Neural cell (in vitro differentiated cells): ENCODE data around the gene HAPLN2. TPM values are rescaled to one million over a fixed set of nuclear protein-coding genes. Genes with fewer than 3 reads are reported as not detected.

ENCODE experiments used
- H2AFZ ChIP-seq: fragments of 200-600, 300-800 bp; sonication (generic), shearing (Covaris generic); 2 replicates; pipeline ENCODE4 v1.6.0; 2014; ENCODE audit warnings: low read depth, mild to moderate bottlenecking, antibody characterized with exemption, low read length, moderate library complexity
- H3F3A ChIP-seq: fragments of 200-600 bp; shearing (Covaris generic); 2 replicates; pipeline ENCODE4 v1.6.1; 2016; ENCODE audit warnings: mild to moderate bottlenecking, moderate library complexity, mixed read lengths, antibody characterized with exemption, low read length; ENCODE audit not compliant: insufficient read depth, poor library complexity, severe bottlenecking
- H3K27ac ChIP-seq: fragments of 200-600, 300-800 bp; sonication (generic), shearing (Covaris generic); 2 replicates; pipeline ENCODE4 v1.5.1; 2014; ENCODE audit warnings: mild to moderate bottlenecking, low read length, moderate library complexity
- H3K27me3 ChIP-seq: fragments of 300-800, 200-600 bp; sonication (generic), shearing (Covaris generic); 2 replicates; pipeline ENCODE4 v1.6.0; 2014; ENCODE audit warnings: mild to moderate bottlenecking, low read depth, low read length, moderate library complexity; ENCODE audit not compliant: insufficient read depth
- H3K36me3 ChIP-seq: fragments of 300-800, 200-600 bp; sonication (generic), shearing (Covaris generic); 2 replicates; pipeline ENCODE4 v1.5.1; 2014; ENCODE audit warnings: mild to moderate bottlenecking, antibody characterized with exemption, low read length, moderate library complexity; ENCODE audit not compliant: insufficient read depth
- H3K4me2 ChIP-seq: fragments of 300-800, 200-600 bp; sonication (generic), shearing (Covaris generic); 2 replicates; pipeline ENCODE4 v1.6.0; 2014; ENCODE audit warnings: mild to moderate bottlenecking, low read length
- H3K4me3 ChIP-seq: fragments of 300-800, 200-600 bp; sonication (generic), shearing (Covaris generic); 2 replicates; pipeline ENCODE4 v1.5.1; 2014; ENCODE audit warnings: mild to moderate bottlenecking, low read length, moderate library complexity
- H3K79me2 ChIP-seq: fragments of 200-600 bp; shearing (Covaris generic); replicated peaks from 2 replicates; pipeline ENCODE4 v1.6.0; 2014; ENCODE audit warnings: mild to moderate bottlenecking, low read length, moderate library complexity; ENCODE audit not compliant: insufficient read depth
- H3K9ac ChIP-seq: fragments of 300-800, 200-600 bp; sonication (generic), shearing (Covaris generic); 2 replicates; pipeline ENCODE4 v1.6.1; 2016; ENCODE audit warnings: mild to moderate bottlenecking, low read length, mixed read lengths
- H3K9me2 ChIP-seq: fragments of 200-600 bp; shearing (Covaris generic); 2 replicates; pipeline ENCODE4 v1.6.1; 2016; ENCODE audit warnings: mild to moderate bottlenecking, low read length, mixed read lengths; ENCODE audit not compliant: insufficient read depth
- H3K9me3 ChIP-seq: fragments of 200-600, 300-800 bp; sonication (generic), shearing (Covaris generic); 2 replicates; pipeline ENCODE4 v1.6.1; 2016; ENCODE audit warnings: mild to moderate bottlenecking, mixed run types, low read length, moderate library complexity, mixed read lengths
- H4K20me1 ChIP-seq: fragments of 200-600 bp; shearing (Covaris generic); 2 replicates; pipeline ENCODE4 v1.6.1; 2016; ENCODE audit warnings: mild to moderate bottlenecking, mixed run types; ENCODE audit not compliant: insufficient read depth
- EP300 ChIP-seq: fragments of 450-650 bp; conservative IDR thresholded peaks from 2 replicates; pipeline ENCODE4 v1.6.1; 2014; ENCODE audit warnings: antibody characterized with exemption, mild to moderate bottlenecking, moderate library complexity; ENCODE audit not compliant: poor library complexity, severe bottlenecking
- EZH2 ChIP-seq: fragments of 200-600, 300-800 bp; shearing (Covaris generic), sonication (generic); IDR thresholded peaks from 2 replicates; pipeline ENCODE4 v1.6.1; 2014; ENCODE audit warnings: antibody characterized with exemption, low read length, borderline replicate concordance, mild to moderate bottlenecking; ENCODE audit not compliant: insufficient read depth, poor library complexity, severe bottlenecking
- MXI1 ChIP-seq: fragments of 450-650 bp; conservative IDR thresholded peaks from 2 replicates; pipeline ENCODE4 v1.6.1; 2014; ENCODE audit warnings: antibody characterized with exemption, mild to moderate bottlenecking; ENCODE audit not compliant: poor library complexity, severe bottlenecking
- POLR2AphosphoS5 ChIP-seq: IDR thresholded peaks from 2 replicates; pipeline ENCODE4 v1.6.1; 2012
- RAD21 ChIP-seq: fragments of 450-650 bp; conservative IDR thresholded peaks from 2 replicates; pipeline ENCODE4 v1.6.1; 2014; ENCODE audit warnings: antibody characterized with exemption, mild to moderate bottlenecking, moderate library complexity
- REST ChIP-seq: IDR thresholded peaks from 2 replicates; pipeline ENCODE4 v1.6.1; 2012; ENCODE audit warnings: borderline replicate concordance
- SMC3 ChIP-seq: fragments of 450-650 bp; conservative IDR thresholded peaks from 2 replicates; pipeline ENCODE4 v1.6.1; 2014; ENCODE audit warnings: antibody characterized with exemption, mild to moderate bottlenecking, moderate library complexity; ENCODE audit not compliant: poor library complexity
- TAF1 ChIP-seq: IDR thresholded peaks from 2 replicates; pipeline ENCODE4 v1.6.1; 2012; ENCODE audit warnings: low read depth
- polyA plus RNA-seq: library from polyadenylated mRNA; depleted of rRNA; stranded (reverse); fragments of >200 nt; gene quantifications from 2 replicates; pipeline ENCODE4 v1.2.3, GENCODE V29; 2014
- TF ChIP-seq, protein P1 (sequence below): fragments of 450-650 bp; IDR thresholded peaks from 2 replicates; pipeline ENCODE4 v1.5.1; 2014; ENCODE audit warnings: antibody characterized with exemption, mild to moderate bottlenecking, moderate library complexity; ENCODE audit not compliant: poor library complexity, severe bottlenecking

HAPLN2 gene
- polyA plus RNA-seq, 1 donor from 2014 or later = 22.9 TPM

GRCh38 chr1:156642265-156643048 lies 23.2 kb downstream of the HAPLN2 start:
- H3F3A ChIP-seq = no peaks in the 10 kb centered on the region
- no peak overlapping the region for H3K27ac ChIP-seq
- H3K79me2 ChIP-seq = no peaks in the 10 kb centered on the region
- TF ChIP-seq EP300 = no peak
- TF ChIP-seq, protein P1, sequence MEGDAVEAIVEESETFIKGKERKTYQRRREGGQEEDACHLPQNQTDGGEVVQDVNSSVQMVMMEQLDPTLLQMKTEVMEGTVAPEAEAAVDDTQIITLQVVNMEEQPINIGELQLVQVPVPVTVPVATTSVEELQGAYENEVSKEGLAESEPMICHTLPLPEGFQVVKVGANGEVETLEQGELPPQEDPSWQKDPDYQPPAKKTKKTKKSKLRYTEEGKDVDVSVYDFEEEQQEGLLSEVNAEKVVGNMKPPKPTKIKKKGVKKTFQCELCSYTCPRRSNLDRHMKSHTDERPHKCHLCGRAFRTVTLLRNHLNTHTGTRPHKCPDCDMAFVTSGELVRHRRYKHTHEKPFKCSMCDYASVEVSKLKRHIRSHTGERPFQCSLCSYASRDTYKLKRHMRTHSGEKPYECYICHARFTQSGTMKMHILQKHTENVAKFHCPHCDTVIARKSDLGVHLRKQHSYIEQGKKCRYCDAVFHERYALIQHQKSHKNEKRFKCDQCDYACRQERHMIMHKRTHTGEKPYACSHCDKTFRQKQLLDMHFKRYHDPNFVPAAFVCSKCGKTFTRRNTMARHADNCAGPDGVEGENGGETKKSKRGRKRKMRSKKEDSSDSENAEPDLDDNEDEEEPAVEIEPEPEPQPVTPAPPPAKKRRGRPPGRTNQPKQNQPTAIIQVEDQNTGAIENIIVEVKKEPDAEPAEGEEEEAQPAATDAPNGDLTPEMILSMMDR = peak; percentile 2
- no peaks in the 10 kb centered on the region for H4K20me1 ChIP-seq
- peak overlapping the region; percentile 54 for H3K9ac ChIP-seq
- H3K9me2 ChIP-seq = no peaks in the 10 kb centered on the region
- peak overlapping the region; percentile 35 for H3K4me2 ChIP-seq
- H3K27me3 ChIP-seq = peaks cover 37% of the 10 kb centered on the region
- H3K4me3 ChIP-seq = peak overlapping the region; percentile 71
- H3K36me3 ChIP-seq = no peaks in the 10 kb centered on the region
- H3K9me3 ChIP-seq = no peaks in the 10 kb centered on the region
- H2AFZ ChIP-seq = no peak overlapping the region

DNA sequence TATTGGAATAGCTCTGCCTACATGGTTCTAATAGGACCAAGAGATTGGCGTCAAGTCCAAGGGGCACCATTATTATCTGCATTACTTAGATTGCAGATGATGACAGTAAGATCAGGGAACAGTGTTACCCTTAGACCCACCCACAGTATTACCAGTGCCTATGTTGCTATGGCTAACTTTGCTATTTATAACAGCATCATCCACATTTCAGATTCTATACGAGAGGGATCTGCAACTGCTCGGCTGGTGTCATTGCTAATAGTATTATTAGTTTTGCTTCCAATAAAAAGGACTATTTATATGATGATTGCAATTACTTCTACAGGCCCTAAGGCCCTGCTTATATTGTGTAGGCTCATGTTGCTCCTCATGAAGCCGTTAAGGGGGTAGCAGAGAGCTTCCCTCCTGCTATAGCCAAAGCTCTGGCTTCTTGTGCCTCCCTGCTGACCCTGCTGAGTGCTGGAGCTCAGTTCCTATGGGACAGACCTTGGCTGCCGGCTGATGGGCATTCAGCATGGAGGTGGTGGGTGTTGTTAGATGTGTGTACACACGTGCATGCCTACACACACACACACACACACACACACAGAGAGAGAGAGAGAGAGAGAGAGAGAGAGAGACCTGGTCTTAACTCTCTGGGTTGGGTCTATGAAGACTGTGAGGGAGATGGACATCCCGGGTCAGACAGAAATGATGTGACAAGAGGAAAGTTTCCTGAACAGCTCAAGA lies 24.0 kb downstream of the HAPLN2 start:
- Histone ChIP-seq H2AFZ (no peak overlapping the region), H3K9me2 (no peaks in the 10 kb centered on the region), H3K4me2 (no peak overlapping the region), H3K36me3 (no peaks in the 10 kb centered on the region), H3K9ac (no peak overlapping the region), H3F3A (no peaks in the 10 kb centered on the region), H3K27me3 (peaks cover 45% of the 10 kb centered on the region), H3K4me3 (peak overlapping the region; percentile 71), H3K79me2 (no peaks in the 10 kb centered on the region), H3K9me3 (no peaks in the 10 kb centered on the region), H3K27ac (no peak overlapping the region), H4K20me1 (no peaks in the 10 kb centered on the region)
- TF ChIP-seq POLR2AphosphoS5 (no peak), RAD21 (no peak), EP300 (no peak)
- TF ChIP-seq, protein P1 = no peak

DNA sequence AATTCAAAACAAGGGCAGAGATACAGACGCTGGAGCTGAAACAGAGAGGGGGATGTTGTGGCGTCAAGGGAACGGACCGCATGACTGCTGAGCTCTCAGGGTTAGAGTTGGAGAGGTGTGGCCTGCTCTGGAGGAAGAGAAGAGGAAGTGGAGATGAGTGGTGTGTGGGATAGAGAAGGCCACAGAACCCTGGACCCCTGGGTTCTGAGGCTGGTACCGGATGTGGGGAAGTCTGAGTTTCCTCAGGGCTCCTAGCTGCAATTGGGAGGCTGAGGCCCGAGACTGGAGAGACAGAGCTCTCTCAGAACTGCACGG lies 24.5 kb downstream of the HAPLN2 start:
- Histone ChIP-seq H3K4me2 (no peak overlapping the region), H2AFZ (no peak overlapping the region), H4K20me1 (no peaks in the 10 kb centered on the region), H3K27ac (no peak overlapping the region), H3K9me2 (no peaks in the 10 kb centered on the region), H3K79me2 (no peaks in the 10 kb centered on the region), H3K4me3 (no peak overlapping the region), H3K9ac (no peak overlapping the region), H3K36me3 (no peaks in the 10 kb centered on the region), H3F3A (no peaks in the 10 kb centered on the region), H3K9me3 (no peaks in the 10 kb centered on the region), H3K27me3 (peaks cover 49% of the 10 kb centered on the region)
- no peak for TF ChIP-seq REST
- TF ChIP-seq, protein P1 = no peak
- no peak for TF ChIP-seq MXI1
- TF ChIP-seq TAF1 = no peak
- no peak for TF ChIP-seq EZH2
- no peak for TF ChIP-seq SMC3
- TF ChIP-seq EP300 = no peak
- TF ChIP-seq RAD21 = no peak
- no peak for TF ChIP-seq POLR2AphosphoS5
